Medulla oblongata (tissue), 1 donor: ENCODE data around the gene SPOCK3.
"Not testable (repeated sequence)": the region's sequence is repeated elsewhere in the genome, so short reads cannot be mapped to it uniquely, and the experiment has no call there.

Experiments
- DNase-seq: peaks from one replicate; pipeline ENCODE4 v3.0.0-alpha.2; 2015; ENCODE audit errors: extremely low spot score

Gene SPOCK3

DNA sequence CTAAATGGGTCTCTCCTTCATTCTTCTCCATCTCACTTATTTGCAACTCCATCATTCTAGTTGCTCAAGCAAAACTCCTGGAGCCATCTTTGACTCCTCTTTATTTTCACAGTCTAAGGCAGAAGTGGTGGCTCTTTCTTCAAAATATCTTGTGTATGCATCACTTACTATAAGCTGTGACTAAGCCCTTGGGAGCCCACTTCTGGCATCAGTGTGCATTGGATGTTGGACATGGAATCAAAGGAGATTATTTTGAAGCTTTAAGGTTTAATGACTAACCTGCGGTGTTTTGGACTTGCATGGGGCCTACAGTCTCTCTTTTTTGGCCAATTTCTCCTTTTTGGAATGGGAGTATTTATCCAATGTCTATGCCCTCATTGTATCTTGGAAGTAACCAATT, 276.8 kb downstream of the SPOCK3 start:
- DNase-seq = no peak

DNA sequence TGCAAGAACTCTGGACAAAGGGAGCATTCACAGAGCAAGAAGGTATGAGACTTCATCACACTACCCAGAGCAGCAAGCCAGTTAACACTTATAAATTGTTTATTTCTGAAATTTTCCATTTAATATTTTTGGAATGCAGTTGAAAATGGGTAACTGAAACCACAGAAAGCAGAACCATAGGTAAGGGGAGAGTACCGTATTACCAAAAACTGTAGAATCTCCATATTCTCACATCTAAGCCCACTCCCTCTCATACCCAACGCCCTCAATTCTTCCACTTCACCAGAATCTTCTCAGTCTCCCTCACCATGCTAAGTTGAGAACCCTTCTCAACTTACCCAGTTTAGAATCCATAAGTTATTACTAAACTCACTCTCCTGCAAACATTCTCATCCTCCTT, 277.8 kb downstream of the SPOCK3 start:
- no peak for DNase-seq

DNA sequence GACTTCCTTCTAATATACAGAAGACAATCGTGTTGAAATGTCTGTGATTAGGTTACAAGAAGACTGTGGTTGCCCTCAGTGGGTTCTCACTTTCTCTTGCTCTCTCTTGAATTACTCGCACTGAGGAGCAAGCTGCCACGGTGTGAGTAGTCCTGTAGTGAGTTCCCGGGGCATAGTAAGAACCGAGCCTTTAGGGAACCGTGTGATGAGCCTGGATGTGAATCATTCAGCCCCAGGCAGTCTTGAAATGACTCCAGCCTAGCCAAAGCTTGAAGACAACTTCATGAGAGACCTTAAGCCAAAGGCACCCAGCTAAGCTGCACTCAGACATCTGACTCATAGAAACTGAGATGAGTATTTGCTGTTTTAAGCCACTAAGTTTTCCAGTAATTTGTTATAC, 292.7 kb downstream of the SPOCK3 start:
- no peak for DNase-seq

DNA sequence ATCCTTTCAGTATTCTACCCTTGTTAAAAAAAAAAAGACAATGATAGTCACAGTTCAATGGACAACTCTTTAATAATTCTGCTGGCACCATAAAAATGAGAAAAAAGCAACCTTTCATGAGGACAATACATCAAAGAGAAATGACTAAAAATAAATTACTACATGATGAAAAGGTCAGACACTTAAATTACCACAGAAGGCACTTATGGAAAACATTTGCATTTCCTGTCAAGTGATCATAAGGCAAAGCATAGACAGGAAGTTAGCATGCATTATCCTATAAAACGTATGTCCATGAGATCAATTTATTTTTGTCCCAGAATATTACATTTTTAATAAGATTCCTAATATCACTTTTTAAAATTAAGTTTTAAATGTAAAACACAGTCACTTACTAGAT, 303.8 kb downstream of the SPOCK3 start:
- no peak for DNase-seq

GRCh38 chr4:166924424-166924823, 309.9 kb downstream of the SPOCK3 start:
- no peak for DNase-seq

DNA sequence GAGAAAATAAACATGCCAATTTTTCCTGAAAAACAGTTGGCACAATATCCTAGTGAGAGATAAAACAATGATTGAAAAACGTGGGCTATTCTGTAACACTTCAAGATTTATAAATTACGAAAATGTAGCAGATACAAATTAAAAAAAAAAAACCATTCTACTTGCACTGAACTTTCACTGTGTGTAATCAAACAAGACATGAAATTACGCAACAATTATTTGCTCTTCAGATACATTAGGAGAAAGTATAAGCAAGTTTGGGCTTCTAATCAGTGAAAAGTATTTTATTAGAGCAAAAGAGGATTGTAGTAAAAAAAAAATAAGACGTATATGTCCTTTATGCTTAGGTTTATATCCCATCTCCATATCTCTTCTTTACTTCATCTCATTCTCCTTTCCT, 320.4 kb downstream of the SPOCK3 start:
- no peak for DNase-seq

- no peak for DNase-seq
Observed at GRCh38 chr4:166903408-166903807, 330.9 kb downstream of the SPOCK3 start.

- DNase-seq = no peak
Observed at GRCh38 chr4:166902941-166903340, 331.4 kb downstream of the SPOCK3 start.

DNA sequence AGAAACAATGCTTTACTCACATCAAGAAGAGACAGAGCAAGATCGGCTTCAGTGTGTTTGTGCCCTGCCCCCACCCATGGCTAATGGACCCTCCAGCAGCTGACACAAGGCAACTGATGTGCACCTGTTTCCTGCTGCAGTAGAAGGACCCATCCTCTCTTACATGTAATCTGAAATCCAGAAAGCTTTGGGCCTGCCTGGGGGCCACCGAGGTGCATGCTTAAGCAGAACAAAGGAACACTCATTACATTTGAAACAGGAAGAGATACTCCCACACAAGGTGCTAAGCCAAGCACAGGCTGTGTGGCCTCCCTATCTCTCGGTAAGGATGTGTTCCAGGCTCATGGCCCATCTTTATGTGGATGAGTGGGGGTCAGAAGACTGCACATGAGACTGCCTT, 338.0 kb downstream of the SPOCK3 start:
- DNase-seq = no peak

- DNase-seq = no peak
Observed at GRCh38 chr4:166895771-166896170, 338.5 kb downstream of the SPOCK3 start.

DNA sequence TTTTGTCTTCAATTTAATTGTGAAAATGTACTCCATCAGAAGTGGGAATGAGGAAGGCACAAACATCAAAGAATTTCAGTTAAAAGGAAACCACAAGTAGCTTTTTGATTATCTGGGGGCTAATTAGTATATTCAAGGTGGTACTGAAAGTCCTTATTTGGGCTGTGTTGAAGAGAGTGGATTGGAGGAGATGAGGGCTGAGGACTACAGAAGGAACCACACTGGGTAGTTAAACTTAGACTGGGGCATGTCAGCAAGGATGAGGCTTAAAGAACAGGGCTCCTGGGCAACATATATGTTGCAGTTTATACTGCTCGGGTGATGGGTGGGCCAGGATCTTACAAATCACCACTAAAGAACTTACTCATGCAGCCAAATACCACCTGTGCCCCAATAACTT, 346.8 kb downstream of the SPOCK3 start:
- no peak for DNase-seq

DNA sequence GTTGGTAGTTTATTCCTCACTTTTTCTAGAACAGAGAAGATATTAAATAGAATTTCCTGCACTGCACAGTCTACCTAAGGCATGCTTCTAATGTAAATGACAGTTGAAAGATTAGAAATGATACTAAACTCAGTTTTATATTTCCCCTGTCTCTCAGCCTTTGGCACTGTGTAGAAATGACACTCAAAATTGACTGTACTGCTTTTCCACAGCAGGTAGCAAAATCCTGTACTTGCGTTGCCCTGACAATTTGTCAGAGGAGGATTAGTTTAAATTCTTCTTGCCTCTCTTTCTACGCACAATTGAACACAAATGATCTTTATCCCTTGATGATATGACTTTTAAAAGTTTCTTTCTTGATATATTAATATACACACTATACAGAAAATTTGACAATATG, 347.6 kb downstream of the SPOCK3 start:
- no peak for DNase-seq

- no peak for DNase-seq
Observed at GRCh38 chr4:166882221-166882620, 352.1 kb downstream of the SPOCK3 start.

DNA sequence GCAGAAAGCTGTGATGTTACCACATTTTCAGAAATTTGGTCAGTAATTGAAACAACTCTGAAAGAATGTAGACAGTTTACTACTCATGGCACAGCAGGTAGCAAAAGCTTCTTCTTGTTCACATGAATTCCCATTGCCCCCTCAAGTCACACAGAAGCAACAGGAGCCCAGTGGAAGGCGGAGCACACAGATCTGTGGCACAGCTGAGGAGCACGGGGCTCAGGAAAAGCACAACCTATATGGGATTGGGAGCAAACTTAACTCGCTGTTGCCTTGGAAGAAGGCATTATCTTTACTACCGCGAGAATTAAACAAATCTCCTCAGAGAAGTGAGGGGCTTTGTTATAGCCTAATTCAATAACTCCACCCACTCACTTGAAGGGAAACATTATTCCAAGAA, 358.5 kb downstream of the SPOCK3 start:
- no peak for DNase-seq

- no peak for DNase-seq
Observed at GRCh38 chr4:166862032-166862431, 372.3 kb downstream of the SPOCK3 start.

- not testable (repeated sequence) for DNase-seq
Observed at GRCh38 chr4:166850398-166850797, 383.9 kb downstream of the SPOCK3 start.

- DNase-seq = no peak
Observed at GRCh38 chr4:166846939-166847338, 387.4 kb downstream of the SPOCK3 start.

DNA sequence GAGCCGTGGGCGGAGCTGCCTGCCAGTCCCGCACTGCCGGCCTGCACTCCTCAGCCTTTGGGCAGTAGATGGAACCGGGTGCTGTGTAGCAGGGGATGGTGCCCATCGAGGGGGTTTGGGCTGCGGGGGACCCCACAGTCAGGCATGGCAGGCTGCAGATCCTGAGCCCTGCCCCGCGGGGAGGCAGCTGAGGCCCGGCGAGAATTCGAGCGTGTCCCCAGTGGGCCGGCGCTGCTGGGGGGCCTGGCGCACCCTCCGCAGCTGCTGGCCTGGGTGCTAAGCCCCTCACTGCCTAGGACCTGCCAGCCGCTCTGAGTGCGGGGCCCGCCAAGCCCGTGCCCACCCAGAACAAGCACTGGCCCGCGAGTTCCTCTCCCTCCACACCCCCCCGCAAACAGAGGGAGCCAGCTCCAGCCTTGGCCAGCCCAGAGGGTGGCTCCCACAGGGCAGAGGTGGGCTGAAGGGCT, 391.5 kb downstream of the SPOCK3 start:
- no peak for DNase-seq

DNA sequence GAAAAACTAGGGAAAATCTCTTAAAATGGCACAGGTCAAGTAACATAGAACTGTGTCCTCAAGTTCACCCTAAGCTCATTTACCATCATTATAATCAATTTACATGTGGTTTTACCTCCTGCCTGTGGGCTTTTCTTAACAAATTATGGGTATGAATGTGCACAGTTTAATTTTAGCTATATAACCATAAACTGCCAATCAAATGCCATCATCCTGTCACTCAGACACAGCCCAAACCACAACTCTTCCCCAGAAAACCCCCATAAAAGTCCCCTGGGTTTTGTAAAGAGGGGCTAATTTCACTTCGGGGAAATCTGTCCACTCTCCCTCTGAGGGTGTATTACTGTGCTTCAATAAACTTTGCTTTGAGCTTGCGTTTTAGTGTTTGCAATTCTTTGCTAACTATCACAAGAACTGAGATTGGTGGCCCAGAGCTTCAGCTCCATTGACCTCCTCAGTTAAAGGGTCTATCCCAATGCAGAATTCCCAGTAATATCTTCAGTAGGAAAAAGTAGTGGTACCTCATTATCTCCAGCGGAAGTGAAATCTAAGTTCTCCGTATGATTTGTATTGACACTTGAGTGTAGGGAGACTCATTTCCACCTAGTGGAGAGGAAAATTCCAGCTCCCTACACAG, 394.6 kb downstream of the SPOCK3 start:
- DNase-seq = no peak

GRCh38 chr4:166838975-166839614, 395.2 kb downstream of the SPOCK3 start:
- no peak for DNase-seq

DNA sequence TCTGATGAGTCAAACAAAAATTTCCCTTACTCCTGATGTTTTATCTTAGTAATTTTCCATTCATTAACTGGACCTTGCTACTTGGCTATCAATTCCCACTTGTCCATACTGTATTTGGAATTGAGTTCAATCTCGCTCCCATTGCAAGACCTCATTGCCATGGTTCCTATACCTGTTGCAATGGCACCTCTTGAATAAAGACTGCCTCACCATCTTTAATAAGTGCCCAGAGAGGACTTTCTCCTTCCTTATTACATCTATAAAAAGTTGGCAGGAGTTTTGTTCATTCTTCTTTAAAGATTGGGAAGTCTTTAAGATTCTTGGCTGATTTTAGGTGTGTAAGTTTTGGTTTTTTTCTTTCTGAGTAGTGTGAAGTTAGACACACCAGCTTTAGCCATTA, 397.4 kb downstream of the SPOCK3 start:
- no peak for DNase-seq

- no peak for DNase-seq
Observed at GRCh38 chr4:166827629-166828028, 406.7 kb downstream of the SPOCK3 start.

- no peak for DNase-seq
Observed at GRCh38 chr4:166827167-166827566, 407.1 kb downstream of the SPOCK3 start.

- DNase-seq = no peak
Observed at GRCh38 chr4:166823848-166824247, 410.4 kb downstream of the SPOCK3 start.
